Astrocyte (in vitro differentiated cells and primary cell): Measurements from ENCODE around the gene BTBD10. TPM values are rescaled to one million over a fixed set of nuclear protein-coding genes. Genes with fewer than 3 reads are reported as not detected.

Experiments used
- DNase-seq: peaks from one replicate; pipeline ENCODE4 v3.0.0-alpha.2; 2010; ENCODE audit warnings: low read depth
- FAIRE-seq: peaks from 2 replicates; lab custom pipeline; 2011; peaks lifted over from hg19 to GRCh38; lab: Jason Lieb, UNC
- H2AFZ ChIP-seq: 2 replicates; pipeline ENCODE4 v1.6.0; 2012; ENCODE audit warnings: low read depth, low read length, inconsistent platforms
- H3K27ac ChIP-seq: 2 replicates; pipeline ENCODE4 v1.5.1; 2011; ENCODE audit warnings: low read depth, low read length, inconsistent platforms
- H3K27me3 ChIP-seq: 2 replicates; pipeline ENCODE4 v1.6.0; 2011; ENCODE audit warnings: low read length, inconsistent platforms; ENCODE audit not compliant: insufficient read depth
- H3K36me3 ChIP-seq: 2 replicates; pipeline ENCODE4 v1.5.1; 2011; ENCODE audit warnings: low read length, inconsistent platforms; ENCODE audit not compliant: insufficient read depth
- H3K4me1 ChIP-seq: 2 replicates; pipeline ENCODE4 v1.5.1; 2011; ENCODE audit warnings: low read length, inconsistent platforms; ENCODE audit not compliant: insufficient read depth
- H3K4me2 ChIP-seq: 2 replicates; pipeline ENCODE4 v1.6.0; 2012; ENCODE audit warnings: low read length, inconsistent platforms
- H3K4me3 ChIP-seq: 2 replicates; pipeline ENCODE4 v1.5.1; 2011; ENCODE audit warnings: low read depth, mild to moderate bottlenecking, low read length, inconsistent platforms; ENCODE audit not compliant: insufficient read depth
- H3K79me2 ChIP-seq: 2 replicates; pipeline ENCODE4 v1.6.0; 2012; ENCODE audit warnings: mild to moderate bottlenecking, low read length, inconsistent platforms; ENCODE audit not compliant: insufficient read depth
- H3K9ac ChIP-seq: 2 replicates; pipeline ENCODE4 v1.6.0; 2012; ENCODE audit warnings: mild to moderate bottlenecking, low read length, inconsistent platforms
- H3K9me3 ChIP-seq: 2 replicates; pipeline ENCODE4 v1.5.1; 2012; ENCODE audit warnings: low read depth, mild to moderate bottlenecking, low read length, inconsistent platforms; ENCODE audit not compliant: insufficient read depth
- H4K20me1 ChIP-seq: 2 replicates; pipeline ENCODE4 v1.6.0; 2012; ENCODE audit warnings: low read length, inconsistent platforms; ENCODE audit not compliant: insufficient read depth
- H3K27ac Mint-ChIP-seq: one replicate; pipeline ENCODE4 v1.8.0; 2021; ENCODE audit warnings: mild to moderate bottlenecking, mixed read lengths; ENCODE audit not compliant: unreplicated experiment
- H3K27me3 Mint-ChIP-seq: one replicate; pipeline ENCODE4 v1.8.0; 2021; ENCODE audit warnings: low read depth, mixed read lengths; ENCODE audit not compliant: unreplicated experiment
- H3K36me3 Mint-ChIP-seq: one replicate; pipeline ENCODE4 v1.8.0; 2021; ENCODE audit warnings: low read depth, mixed read lengths; ENCODE audit not compliant: unreplicated experiment
- H3K4me1 Mint-ChIP-seq: one replicate; pipeline ENCODE4 v1.8.0; 2021; ENCODE audit warnings: low read depth, mixed read lengths; ENCODE audit not compliant: unreplicated experiment
- H3K4me3 Mint-ChIP-seq: one replicate; pipeline ENCODE4 v1.8.0; 2021; ENCODE audit warnings: mild to moderate bottlenecking, moderate library complexity, mixed read lengths; ENCODE audit not compliant: unreplicated experiment
- H3K9me3 Mint-ChIP-seq: one replicate; pipeline ENCODE4 v1.8.0; 2021; ENCODE audit warnings: mild to moderate bottlenecking, mixed read lengths; ENCODE audit not compliant: unreplicated experiment
- EZH2 ChIP-seq: IDR thresholded peaks from 2 replicates; pipeline ENCODE4 v1.6.1; 2012; ENCODE audit warnings: mild to moderate bottlenecking, low read length, inconsistent platforms; ENCODE audit not compliant: insufficient read depth
- total RNA-seq: library from RNA; stranded (reverse); gene quantifications from 2 replicates; pipeline ENCODE4 v1.2.1, GENCODE V29; 2021
- TF ChIP-seq, protein P1 (sequence below): IDR thresholded peaks from 2 replicates; pipeline ENCODE4 v1.5.1; 2011; ENCODE audit warnings: low read depth, mild to moderate bottlenecking, inconsistent platforms, low read length, moderate library complexity; ENCODE audit not compliant: insufficient read depth

BTBD10 gene
- total RNA-seq, 1 donor from 2014 or later = 58.9 TPM

GRCh38 chr11:13449522-13449921 lies 13.5 kb downstream of the BTBD10 start:
- no peaks in the 10 kb centered on the region for H3K9me3 Mint-ChIP-seq
- no peak overlapping the region for H3K27ac Mint-ChIP-seq
- peaks cover 2% of the 10 kb centered on the region for H3K36me3 Mint-ChIP-seq
- peaks cover 26% of the 10 kb centered on the region for H3K4me1 Mint-ChIP-seq
- Histone ChIP-seq H3K27ac (no peak overlapping the region), H3K9me3 (no peaks in the 10 kb centered on the region), H3K36me3 (no peaks in the 10 kb centered on the region), H3K4me3 (no peak overlapping the region), H3K27me3 (no peaks in the 10 kb centered on the region), H2AFZ (no peak overlapping the region), H4K20me1 (peaks cover 63% of the 10 kb centered on the region), H3K4me1 (peaks cover 4% of the 10 kb centered on the region), H3K79me2 (peaks cover 100% of the 10 kb centered on the region), H3K4me2 (no peak overlapping the region), H3K9ac (no peak overlapping the region)
- no peak for FAIRE-seq
- no peak overlapping the region for H3K4me3 Mint-ChIP-seq
- no peak for DNase-seq
- TF ChIP-seq, protein P1, sequence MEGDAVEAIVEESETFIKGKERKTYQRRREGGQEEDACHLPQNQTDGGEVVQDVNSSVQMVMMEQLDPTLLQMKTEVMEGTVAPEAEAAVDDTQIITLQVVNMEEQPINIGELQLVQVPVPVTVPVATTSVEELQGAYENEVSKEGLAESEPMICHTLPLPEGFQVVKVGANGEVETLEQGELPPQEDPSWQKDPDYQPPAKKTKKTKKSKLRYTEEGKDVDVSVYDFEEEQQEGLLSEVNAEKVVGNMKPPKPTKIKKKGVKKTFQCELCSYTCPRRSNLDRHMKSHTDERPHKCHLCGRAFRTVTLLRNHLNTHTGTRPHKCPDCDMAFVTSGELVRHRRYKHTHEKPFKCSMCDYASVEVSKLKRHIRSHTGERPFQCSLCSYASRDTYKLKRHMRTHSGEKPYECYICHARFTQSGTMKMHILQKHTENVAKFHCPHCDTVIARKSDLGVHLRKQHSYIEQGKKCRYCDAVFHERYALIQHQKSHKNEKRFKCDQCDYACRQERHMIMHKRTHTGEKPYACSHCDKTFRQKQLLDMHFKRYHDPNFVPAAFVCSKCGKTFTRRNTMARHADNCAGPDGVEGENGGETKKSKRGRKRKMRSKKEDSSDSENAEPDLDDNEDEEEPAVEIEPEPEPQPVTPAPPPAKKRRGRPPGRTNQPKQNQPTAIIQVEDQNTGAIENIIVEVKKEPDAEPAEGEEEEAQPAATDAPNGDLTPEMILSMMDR = no peak
- TF ChIP-seq EZH2 = no peak
- no peaks in the 10 kb centered on the region for H3K27me3 Mint-ChIP-seq

DNA sequence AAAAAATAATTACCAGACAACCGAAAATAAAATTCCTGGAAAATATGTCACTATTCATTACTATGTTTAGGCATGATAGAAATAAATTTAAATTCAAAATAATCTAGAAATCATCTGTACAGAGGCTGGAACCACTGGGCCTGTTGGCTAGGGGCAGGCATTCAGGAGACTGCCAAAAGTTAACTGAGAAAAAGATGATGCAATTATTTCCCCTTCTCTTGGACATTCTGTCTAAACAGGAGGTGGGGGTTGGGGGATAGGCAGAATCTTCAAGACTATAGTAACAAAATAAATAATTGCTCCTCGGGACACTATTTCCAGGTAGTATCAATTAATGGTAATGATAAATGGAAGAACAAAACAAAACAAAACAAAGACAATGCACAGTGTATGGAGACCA lies 14.1 kb downstream of the BTBD10 start:
- H3K27me3 Mint-ChIP-seq = no peaks in the 10 kb centered on the region
- H3K27ac ChIP-seq = no peak overlapping the region
- no peaks in the 10 kb centered on the region for H3K9me3 ChIP-seq
- H3K27me3 ChIP-seq = no peaks in the 10 kb centered on the region
- no peaks in the 10 kb centered on the region for H3K9me3 Mint-ChIP-seq
- H3K9ac ChIP-seq = no peak overlapping the region
- H3K36me3 ChIP-seq = no peaks in the 10 kb centered on the region
- H3K36me3 Mint-ChIP-seq = peaks cover 2% of the 10 kb centered on the region
- H3K27ac Mint-ChIP-seq = peak overlapping the region; percentile 71
- peaks cover 26% of the 10 kb centered on the region for H3K4me1 Mint-ChIP-seq
- TF ChIP-seq, protein P1 = no peak
- no peak for TF ChIP-seq EZH2
- peaks cover 63% of the 10 kb centered on the region for H4K20me1 ChIP-seq
- peaks cover 100% of the 10 kb centered on the region for H3K79me2 ChIP-seq
- no peak overlapping the region for H3K4me2 ChIP-seq
- DNase-seq (peak; percentile 26), FAIRE-seq (no peak)
- no peak overlapping the region for H3K4me3 Mint-ChIP-seq
- no peak overlapping the region for H2AFZ ChIP-seq
- peaks cover 4% of the 10 kb centered on the region for H3K4me1 ChIP-seq
- H3K4me3 ChIP-seq = no peak overlapping the region

DNA sequence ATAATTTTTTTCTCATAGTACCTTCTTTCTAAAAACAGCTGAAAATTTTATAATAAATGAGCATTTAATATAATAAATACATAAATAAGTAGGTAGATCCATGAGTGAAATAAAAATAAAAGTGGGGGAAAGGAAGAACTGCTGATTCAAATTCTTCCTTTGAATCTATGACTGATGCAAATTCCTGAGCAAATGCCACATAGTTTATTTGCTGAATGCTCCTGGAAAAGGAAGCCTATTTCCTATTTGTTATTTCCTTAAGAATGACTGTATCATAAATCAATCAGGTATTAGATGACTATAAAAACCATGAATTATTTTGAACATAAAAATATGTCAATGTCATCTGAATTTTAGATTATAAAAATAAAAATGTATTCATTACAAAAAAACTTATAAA lies 16.6 kb downstream of the BTBD10 start:
- Histone ChIP-seq H3K36me3 (no peaks in the 10 kb centered on the region), H3K4me1 (peaks cover 4% of the 10 kb centered on the region), H3K9ac (no peak overlapping the region), H3K27me3 (no peaks in the 10 kb centered on the region), H3K27ac (no peak overlapping the region), H4K20me1 (peaks cover 47% of the 10 kb centered on the region), H3K79me2 (peaks cover 100% of the 10 kb centered on the region), H2AFZ (no peak overlapping the region), H3K9me3 (no peaks in the 10 kb centered on the region), H3K4me3 (no peak overlapping the region), H3K4me2 (no peak overlapping the region)
- FAIRE-seq (peak; percentile 92), DNase-seq (peak; percentile 44)
- H3K4me1 Mint-ChIP-seq = peaks cover 26% of the 10 kb centered on the region
- H3K4me3 Mint-ChIP-seq = no peak overlapping the region
- no peak overlapping the region for H3K27ac Mint-ChIP-seq
- TF ChIP-seq, protein P1 = no peak
- no peak for TF ChIP-seq EZH2
- no peaks in the 10 kb centered on the region for H3K27me3 Mint-ChIP-seq
- no peaks in the 10 kb centered on the region for H3K9me3 Mint-ChIP-seq
- peaks cover 2% of the 10 kb centered on the region for H3K36me3 Mint-ChIP-seq
